Choroid plexus epithelial cell (primary cell): ENCODE data around the gene MIOX.

Source experiments
- DNase-seq: peaks from one replicate; pipeline ENCODE4 v3.0.0-alpha.2; 2010; ENCODE audit warnings: low read depth
- H3K4me3 ChIP-seq: 2 replicates; pipeline ENCODE4 v1.5.1; 2011; ENCODE audit warnings: low read depth, mild to moderate bottlenecking, control low read depth, low read length, moderate library complexity
- TF ChIP-seq, protein P1 (sequence below): conservative IDR thresholded peaks from 2 replicates; pipeline ENCODE4 v1.5.1; 2011; ENCODE audit warnings: low read depth, mild to moderate bottlenecking, control low read depth, inconsistent platforms, low read length, moderate library complexity

MIOX gene

DNA sequence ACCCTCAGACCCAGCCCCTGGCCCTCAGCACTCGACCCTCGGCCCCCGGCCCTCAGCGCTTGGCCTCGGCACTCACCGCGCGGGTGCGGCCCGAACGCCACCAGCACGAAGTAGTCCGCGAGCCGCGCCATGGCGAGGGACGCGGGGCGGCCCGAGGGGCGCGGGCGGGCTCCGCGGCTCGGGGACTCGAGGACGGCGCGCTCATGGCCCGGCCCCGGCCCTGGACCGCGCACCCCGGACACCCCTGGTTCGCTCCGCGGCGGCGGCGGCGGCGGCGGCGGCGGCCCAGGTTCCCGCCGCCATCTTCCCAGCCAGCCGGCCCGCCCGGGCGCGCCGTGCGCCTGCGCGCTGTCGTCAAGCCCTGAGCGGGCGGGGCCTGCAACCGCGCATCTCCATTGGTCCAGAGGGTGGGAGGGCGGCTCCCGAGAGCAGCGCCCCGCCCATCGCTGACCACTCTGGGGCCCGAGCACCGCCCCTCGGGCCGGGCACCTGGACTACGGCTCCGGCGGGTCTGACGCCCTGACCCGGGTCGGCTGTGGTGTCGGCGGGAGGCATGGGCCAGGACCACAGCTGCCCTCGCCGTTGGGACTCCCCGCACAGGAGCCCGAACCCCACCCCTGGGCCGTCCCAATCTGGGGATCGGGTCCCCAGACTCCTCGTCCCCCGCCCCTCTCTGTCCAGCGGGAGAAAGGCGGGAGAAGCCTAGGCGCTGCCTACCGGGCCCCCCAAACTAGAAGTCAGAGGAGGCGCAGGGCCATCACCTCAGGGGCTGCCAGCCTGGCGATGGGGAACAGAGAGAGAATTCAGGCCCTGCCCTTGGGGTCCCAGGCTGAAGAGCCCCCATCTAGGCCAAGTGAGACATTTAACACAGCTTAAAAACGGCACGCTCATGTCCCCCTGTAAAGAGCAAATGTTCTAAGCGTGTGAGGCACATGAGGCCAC, 11.7 kb upstream of the MIOX start, which contains the start of gene SBF1:
Gene SBF1 (minus strand): TSS at position 326 of the 942 bp plus-strand sequence. CDS start 195 bp downstream, at position 131.
- peak; percentile 92 for DNase-seq
- TF ChIP-seq, protein P1, sequence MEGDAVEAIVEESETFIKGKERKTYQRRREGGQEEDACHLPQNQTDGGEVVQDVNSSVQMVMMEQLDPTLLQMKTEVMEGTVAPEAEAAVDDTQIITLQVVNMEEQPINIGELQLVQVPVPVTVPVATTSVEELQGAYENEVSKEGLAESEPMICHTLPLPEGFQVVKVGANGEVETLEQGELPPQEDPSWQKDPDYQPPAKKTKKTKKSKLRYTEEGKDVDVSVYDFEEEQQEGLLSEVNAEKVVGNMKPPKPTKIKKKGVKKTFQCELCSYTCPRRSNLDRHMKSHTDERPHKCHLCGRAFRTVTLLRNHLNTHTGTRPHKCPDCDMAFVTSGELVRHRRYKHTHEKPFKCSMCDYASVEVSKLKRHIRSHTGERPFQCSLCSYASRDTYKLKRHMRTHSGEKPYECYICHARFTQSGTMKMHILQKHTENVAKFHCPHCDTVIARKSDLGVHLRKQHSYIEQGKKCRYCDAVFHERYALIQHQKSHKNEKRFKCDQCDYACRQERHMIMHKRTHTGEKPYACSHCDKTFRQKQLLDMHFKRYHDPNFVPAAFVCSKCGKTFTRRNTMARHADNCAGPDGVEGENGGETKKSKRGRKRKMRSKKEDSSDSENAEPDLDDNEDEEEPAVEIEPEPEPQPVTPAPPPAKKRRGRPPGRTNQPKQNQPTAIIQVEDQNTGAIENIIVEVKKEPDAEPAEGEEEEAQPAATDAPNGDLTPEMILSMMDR, result no peak
- peak within 1 kb of the TSS; percentile 70 for H3K4me3 ChIP-seq

DNA sequence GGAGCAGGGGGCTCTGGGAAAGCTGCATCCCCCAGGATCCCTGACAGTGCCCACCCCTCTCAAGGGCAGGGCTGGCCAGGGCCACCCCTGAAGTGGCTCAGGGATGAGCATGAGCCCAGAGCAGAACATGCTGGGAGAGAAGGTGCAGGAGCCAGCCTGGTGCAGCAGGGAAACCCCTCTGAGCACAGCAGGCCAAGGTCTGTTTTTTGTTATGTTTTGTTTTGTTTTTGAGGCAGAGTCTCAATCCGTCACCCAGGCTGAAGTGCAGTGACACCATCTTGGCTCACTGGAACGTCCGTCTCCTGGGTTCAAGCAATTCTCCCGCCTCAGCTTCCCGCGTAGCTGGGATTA, 11.0 kb upstream of the MIOX start:
- no peak overlapping the region for H3K4me3 ChIP-seq
- no peak for DNase-seq
- TF ChIP-seq, protein P1, result no peak

DNA sequence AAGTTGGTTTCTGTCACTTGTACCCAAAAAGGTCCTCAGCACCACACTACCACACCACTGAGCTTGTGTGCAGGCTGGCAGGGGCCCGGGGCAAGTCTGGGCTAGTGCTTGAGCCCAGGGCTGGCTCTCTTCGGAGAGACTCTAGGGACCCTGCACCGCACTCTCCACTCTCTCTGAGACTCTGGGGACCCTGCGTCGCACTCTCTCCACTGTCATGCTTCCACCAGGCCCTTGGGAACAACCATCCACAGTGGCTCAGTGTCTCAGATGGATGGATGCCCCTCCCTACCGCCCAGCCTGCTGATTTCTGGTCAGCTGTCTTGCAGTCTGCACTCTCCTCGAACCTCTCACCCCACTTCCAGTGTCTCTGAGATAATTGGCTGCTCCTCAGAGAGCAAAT, 9.8 kb upstream of the MIOX start:
- TF ChIP-seq, protein P1, result no peak
- DNase-seq, result no peak
- no peak overlapping the region for H3K4me3 ChIP-seq

DNA sequence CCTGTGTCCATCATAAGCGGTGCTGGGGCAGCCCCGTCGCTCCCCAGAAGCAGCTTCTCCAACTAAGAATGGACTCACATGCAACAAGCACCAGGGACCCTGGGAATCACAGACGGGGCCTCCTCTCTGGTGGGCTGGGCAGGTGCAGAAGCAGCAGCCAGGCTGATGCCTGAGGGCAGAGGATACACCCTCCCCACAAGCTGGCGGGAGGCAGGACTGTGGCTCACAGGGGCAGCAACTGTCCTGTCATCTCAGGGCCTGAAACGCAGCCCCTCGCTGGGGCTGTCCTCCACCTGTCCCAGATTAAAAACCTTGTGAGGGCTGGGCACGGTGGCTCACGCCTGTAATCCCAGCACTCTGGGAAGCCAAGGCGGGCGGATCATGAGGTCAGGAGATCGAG, 8.7 kb upstream of the MIOX start:
- no peak overlapping the region for H3K4me3 ChIP-seq
- TF ChIP-seq, protein P1, result no peak
- no peak for DNase-seq

DNA sequence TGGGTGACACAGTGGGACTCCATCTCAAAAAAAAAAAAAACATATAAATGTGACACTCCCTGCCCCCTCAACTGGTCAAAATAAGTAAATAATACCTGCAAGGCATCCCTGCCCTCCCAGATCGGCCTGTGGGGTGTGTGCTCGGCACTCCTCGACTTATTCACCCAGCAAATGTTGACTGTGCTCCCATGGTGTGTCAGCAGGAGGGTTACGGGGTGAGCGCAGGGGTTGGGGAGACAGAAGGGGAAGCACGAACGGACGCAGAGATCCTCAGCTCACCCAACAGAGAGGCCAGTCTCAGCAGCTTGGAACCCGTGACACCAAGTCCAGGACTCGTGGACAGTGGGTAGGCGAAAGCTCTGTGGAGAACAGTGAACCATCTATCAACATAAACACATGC, 6.9 kb upstream of the MIOX start:
- TF ChIP-seq, protein P1, result no peak
- no peak for DNase-seq
- H3K4me3 ChIP-seq, result no peak overlapping the region

DNA sequence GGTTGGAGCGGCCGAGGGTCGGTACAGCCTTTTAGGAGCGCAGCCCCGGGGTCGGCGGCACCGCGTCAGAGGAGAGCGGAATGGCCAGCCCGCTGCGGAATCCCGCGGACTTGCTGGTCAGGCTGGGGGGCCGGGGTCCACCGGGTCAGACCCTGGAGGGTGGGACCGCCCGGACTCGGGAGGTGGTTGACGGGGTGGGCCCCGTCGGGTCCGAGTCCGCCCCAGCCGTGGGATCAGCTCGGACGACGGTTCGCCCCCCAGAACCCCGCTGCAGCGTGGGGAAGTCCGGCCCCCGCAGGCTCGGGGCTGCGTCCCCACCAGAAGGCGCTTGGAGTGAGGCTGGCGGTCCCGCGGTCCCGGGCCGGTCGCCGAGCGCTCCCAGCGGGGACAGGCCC, 5.6 kb upstream of the MIOX start:
- H3K4me3 ChIP-seq, result peak overlapping the region; percentile 65
- DNase-seq, result no peak
- TF ChIP-seq, protein P1, result no peak
